GM10847 (cell line): ENCODE results near the gene ZNF846.

Experiments
- POLR2A ChIP-seq: IDR thresholded peaks from 2 replicates; pipeline ENCODE4 v1.6.1; 2011; ENCODE audit not compliant: insufficient read length; ENCODE audit errors: extremely low read depth

Gene ZNF846

DNA sequence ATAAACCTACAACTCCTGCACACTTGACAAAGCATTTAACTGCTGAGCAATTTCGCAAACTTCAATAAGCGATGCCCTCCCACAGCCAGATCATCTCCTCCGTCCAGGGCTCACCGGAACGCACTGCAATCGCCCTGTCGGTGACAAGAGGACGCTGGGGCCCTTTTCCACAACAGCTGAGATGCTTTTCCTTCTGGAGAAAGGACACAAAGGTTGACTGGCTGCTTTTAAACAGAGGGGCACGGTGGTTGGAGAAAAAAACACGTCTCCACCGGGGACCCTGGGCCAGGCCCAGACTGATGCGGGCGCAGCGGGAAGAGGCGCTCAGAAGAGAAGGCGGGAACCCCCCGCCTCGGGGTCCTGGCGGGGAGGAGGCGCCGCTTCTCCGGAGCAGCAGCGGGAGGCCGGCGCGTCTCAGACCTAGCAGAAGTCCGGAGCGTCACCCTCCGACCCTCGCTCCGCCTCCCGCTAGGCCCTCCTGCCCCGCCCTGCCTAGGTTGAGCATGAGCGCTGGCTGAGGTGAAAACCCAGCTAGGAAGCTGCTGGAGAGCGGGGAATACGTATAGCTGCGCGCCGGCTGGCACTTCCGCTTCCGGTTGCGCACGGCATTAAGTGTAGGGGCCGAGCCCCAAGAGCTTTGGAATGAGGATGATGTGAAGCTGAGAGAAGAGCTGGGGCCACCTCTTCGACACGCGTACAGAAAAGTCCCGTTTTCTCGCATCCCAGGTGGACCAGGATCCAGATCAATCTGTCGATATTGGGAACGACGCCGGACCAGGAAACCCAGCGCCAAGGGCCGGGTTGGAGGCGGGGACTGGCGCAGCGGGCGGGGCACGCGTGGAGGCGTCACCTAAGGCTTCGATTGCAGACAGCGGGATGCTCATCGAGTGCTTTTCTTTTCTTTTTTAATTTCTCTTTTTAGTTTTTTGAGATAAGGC, at the start of gene ZNF846:
TSS of gene ZNF846 (minus strand) at position 564 of the 938 bp plus-strand sequence. CDS start 3,788 bp downstream, outside the sequence.
- peak; percentile 60 for TF ChIP-seq POLR2A

DNA sequence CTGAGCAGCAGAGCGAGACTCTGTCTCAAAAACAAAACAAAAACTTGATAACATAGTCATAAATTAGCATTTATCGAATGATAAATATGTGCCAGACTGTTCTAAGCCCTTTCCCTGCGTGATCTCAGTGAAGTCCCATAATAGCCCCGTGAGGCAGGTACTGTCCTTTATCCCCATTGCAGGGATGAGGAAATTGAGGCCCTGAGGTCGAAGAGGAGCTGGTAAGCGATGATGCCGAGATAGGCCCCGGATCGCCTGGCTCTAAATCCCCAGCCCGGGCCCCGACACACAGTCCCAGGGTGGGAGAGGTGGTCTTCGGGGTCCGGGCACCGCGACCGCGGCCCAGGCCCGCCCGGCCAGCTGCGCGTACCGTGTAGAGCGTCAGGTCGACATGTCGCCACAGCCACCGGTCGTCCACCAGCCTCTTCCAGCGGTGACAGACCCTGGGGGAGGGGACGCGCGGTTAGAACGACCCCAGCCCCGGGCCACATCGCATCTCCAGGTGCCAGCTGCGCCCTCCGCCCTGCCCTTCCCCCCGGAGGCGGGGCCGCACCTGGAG, 49.7 kb upstream of the ZNF846 start:
- no peak for TF ChIP-seq POLR2A

DNA sequence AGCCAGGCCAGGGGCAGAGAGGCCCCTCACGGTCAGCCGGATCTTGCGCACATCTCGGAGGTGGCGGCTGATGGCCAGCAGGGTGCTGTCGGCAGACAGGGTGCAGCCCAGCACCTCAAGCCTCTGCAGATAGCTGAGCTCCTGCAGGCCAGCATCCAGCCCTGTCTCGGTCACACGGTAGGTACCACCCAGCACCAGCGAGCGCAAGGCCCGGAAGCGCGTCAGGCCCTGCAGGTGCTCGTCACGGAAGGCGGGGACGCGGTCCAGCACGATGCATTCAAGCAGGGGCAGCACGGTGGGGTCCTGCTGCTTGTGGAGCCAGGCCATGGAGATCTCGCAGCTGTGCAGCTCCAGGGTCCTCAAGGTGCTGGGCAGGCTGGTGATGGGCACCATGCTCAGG, 42.6 kb upstream of the ZNF846 start:
- TF ChIP-seq POLR2A, result no peak

DNA sequence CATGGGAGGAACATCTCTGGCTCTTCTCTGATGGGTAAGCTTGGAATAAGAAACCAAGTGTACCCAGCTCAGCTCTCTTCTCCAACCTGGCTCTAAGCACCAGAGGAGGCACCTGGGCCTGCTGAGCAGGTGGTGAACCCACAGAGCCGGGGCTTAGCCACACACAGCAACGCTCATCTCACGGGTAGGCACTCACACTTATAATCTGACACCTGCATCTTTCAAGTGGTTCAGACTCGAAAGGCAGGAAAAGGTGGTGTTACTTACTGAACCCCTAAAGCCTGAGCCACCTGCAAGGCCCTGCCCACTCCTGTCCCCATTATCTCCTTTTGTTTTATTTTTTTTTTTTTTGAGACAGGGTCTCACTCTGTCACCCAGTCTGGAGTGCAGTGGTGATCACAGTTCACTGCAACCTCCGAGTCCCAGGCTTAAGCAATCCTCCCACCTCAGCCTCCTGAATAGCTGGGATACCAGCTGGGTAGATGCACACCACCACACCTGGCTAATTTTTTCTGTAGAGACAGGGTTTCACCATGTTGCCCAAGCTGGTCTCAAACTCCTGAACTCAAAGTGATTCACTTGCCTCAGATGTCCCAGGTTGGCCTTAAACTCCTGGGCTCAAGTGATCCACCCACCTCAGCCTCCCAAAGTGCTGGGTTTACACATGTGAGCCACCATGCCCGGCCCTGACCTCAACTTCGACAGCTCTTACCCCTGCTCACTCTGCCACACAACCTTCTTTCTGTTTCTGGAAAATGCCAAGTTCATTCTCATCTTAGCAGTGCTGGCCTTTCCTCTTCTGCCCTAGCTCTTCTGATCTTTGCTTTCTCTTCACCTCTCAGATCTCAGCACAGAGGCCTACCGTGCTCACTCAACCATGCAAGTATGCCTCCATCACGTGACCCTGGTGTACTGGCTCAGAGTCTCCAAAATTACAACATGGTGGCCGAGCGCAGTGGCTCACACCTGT, 40.6 kb upstream of the ZNF846 start:
- TF ChIP-seq POLR2A, result no peak

DNA sequence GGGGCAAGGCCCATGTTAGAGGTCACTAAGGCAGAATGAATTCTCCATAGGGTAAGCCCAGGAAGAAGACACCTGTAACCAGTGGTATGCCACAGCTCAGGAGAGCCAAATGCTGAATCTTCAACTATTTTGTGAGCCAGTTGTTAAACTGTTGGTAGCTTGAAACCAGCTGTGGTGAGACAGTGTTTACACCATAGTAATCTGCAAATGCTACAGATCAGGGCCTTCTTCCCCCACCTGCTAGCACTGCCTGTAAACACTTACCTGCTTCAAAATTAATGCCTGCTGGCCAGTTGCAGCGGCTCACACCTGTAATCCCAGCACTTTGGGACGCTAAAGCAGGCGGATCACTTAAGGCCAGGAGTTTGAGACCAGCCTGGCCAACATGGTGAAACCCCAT, 38.3 kb upstream of the ZNF846 start:
- TF ChIP-seq POLR2A, result no peak

DNA sequence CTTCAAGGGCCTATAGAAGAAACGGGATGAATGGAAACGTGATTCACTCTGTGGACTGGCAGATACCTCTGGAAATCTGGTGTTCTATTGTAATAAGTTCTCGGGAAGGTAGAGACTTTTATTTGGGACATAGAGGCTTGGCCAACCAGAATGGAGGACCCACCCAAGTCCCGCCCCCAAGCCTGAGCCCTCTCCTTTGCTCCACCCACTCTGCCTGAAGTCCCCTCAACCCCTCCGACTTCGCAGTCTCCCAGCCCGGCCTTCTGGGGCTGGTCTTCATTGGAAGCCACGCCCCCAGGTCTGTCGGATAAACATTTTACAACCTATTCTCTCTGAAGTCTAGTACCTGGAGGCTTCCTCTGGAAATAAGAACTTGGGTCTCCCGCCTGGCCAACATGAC, 33.4 kb upstream of the ZNF846 start:
- TF ChIP-seq POLR2A, result no peak

DNA sequence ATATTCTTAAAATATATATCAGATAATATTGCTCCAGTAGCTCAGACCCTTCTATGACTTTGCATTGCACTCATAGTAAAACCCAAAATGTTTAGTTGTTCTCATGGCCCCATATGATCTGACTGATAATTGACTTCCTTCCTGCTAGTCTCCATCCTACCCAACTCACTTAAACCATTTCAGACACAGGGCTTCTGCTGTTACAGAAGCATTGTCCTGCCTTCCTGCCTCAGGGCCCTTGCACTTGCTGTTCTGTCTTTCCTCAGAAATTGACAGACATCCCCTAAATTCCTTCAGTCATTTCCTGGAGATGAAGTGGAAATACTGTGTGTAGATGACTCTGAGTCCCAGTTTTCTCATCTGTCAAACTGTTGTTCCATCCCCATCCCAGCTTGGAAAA, 30.6 kb upstream of the ZNF846 start:
- no peak for TF ChIP-seq POLR2A

DNA sequence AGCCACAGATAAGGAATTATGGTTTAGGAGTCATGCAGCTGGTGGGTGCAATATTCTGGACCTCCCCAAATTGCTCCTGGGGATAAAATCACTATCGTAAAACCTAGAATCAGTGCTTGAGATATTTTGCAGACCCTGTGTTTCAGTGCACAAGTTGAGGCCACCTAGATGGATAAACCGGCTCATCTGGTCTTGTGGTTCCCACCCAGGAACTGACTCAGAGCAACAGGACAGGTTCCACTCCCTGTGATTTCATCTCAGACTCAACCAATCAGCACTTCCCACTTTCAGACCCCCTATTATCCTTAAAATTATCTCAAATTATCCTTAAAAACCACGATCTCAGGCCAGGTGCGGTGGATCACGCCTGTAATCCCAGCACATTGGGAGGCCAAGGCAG, 29.3 kb upstream of the ZNF846 start:
- no peak for TF ChIP-seq POLR2A

DNA sequence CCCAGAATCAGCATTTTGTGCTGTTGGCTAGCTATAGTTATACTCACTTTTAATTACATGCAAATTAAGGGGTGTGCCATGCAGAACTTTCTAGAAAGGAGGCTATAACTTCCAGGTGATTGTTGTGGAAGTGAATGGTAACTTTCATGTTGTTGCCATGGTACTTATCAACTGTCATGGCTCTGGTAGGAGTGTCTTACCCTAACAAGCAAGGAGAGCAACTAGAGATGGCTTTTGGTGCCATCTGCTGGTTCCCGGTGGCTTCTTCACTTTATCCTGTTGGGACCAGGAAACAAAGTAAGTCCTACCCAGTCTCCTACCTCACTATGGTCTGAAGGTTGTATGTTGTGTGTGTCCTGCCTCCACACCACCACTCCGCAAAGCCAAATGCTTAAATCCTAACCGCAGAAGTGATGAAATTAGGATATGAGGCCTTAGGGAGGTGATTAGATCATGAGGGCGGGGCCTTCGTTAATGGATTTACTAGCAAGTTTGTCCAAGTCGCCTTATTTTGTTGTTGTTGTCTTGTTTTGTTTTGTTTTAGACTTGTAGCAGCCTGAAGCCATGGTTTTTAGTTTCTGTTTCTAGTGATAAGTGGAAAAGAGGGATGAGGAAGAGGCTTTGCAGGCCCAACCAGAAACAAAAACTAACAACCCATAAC, 27.7 kb upstream of the ZNF846 start:
- TF ChIP-seq POLR2A, result no peak

DNA sequence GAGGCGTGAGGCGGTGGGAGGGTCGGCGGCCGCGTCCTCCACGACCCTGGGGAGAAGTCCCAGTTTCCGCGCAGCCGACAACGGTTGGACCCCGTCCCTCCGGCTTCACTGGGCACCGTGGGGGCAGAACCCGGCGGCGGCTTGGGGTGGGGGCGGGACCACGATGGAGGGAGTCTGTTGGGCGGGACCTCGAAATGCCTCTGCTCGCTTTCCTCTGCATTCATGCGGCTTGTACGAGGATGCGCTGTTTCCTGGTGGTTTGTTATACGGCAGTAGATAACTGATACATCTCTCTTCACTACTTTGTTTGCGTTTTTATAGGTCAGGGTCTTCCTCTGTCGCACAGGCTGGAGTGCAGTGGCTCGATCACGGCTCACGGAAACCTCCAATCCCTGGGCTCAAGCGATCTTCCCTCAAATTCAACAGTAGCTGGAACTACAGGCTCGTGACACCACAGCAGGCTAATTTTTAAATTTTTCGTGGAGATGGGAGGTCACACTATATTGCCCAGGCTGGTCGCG, 24.6 kb upstream of the ZNF846 start:
- no peak for TF ChIP-seq POLR2A

DNA sequence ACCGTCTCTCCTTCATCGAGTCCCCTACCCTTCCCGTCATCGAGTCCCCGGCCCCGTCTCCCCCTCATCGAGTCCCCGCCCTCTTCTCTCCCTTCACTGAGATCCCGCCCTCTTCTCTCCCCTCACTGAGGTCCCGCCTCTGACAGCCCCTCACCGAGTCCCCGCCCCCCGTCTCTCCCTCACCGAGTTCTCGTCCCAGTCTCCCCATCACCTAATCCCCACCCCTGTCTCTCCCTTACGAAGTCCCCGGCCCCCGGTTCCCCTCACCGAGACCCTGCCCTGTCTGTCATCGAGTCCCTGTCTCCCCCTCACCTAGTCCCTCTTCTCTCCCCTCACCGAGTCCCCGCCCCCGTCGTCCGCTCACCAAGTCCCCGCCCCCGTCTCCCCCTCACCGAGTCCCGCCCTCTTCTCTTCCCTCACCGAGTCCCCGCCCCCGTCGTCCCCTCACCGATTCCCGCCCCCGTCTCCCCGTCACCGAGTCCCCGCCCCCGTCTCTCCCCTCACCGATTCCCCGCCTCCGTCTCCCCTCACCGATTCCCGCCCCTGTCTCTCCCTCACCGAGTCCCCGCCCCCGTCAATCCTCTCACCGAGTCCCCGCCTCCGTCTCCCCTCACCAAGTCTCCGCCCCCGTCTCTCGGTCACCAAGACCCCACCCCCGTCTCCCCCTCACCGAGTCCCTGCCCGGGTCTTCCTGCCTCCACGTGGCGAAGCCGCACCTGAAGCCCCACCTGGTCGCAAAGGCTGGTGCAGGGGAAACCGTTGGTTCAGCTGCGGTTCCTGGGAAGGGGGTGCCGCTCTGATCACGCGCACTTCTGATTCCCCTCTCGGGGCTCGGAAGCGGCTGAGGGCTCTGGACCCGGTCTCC, 23.9 kb upstream of the ZNF846 start:
- TF ChIP-seq POLR2A, result no peak

DNA sequence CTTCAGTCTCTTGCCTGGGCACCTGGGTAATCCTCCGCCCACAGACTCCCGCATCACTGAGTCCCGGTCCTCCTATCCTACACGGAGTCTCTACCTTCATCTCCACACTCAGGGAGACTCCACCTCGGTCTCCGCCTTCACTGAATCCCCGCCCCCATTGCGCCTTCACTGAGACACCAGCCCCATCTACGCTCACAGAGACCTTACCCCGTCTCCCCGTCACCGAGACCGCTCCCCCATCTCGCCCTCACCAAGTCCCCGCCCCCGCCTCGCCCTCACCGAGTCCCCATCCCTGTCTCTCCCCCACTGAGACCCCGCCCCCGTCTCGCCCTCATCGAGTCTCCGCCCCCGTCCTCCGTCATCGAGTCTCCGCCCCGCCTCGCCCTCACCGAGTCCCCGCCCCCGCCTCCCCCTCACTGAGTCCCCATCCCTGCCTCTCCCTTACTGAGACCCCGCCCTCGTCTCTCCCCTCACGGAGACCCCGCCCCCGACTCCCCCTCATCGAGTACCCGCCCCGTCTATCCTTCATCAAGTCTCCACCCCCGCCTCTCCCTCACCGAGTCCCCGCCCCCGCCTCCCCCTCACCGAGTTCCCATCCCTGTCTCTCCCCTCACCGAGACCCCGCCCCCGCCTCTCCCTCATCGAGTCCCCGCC, 23.1 kb upstream of the ZNF846 start:
- no peak for TF ChIP-seq POLR2A

DNA sequence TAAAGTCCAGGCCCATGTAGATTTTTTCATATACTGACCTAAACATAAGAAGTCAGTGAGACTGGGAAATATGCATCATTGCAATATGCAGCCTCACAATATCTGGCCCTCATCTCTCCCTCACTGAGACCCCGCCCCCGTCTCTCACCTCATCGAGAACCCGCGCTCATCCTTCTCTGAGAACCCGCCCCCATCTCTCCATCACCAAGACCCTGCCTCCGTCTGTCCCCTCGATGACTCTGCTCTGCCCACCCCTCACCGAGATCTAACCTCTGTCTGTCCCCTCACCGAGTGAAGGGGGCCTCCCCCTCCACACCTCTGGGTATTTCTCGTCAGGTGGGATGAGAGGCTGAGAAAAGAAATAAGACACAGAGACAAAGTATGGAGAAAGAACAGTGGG, 20.5 kb upstream of the ZNF846 start:
- no peak for TF ChIP-seq POLR2A
